Duodenal mucosa (tissue), 2 donors: ENCODE data around the gene C1orf50.

Experiments used
- H3K27ac ChIP-seq: one replicate; pipeline ENCODE4 v1.7.0; 2013; ENCODE audit warnings: low read depth, low read length
- H3K27me3 ChIP-seq, 2 donors: one replicate each; pipeline ENCODE4 v1.7.0; 2013; ENCODE audit warnings: low read length in 2 of 2, control low read depth in 1 of 2; ENCODE audit not compliant: insufficient read depth in 2 of 2, control insufficient read depth in 1 of 2
- H3K36me3 ChIP-seq, 2 donors: one replicate each; pipeline ENCODE4 v1.7.0; 2013; ENCODE audit warnings: low read length in 2 of 2, control low read depth in 1 of 2; ENCODE audit not compliant: insufficient read depth in 2 of 2, control insufficient read depth in 1 of 2
- H3K4me1 ChIP-seq, 2 donors: one replicate each; pipeline ENCODE4 v1.7.0; 2013; ENCODE audit warnings: low read length in 2 of 2, control low read depth in 1 of 2; ENCODE audit not compliant: insufficient read depth in 2 of 2, control insufficient read depth in 1 of 2
- H3K4me3 ChIP-seq, 2 donors: one replicate each; pipeline ENCODE4 v1.7.0; 2013; ENCODE audit warnings: low read length in 2 of 2, low read depth in 1 of 2
- H3K9ac ChIP-seq, 2 donors: one replicate each; pipeline ENCODE4 v1.7.0; 2013; ENCODE audit warnings: low read length in 2 of 2, low read depth in 1 of 2
- H3K9me3 ChIP-seq, 2 donors: one replicate each; pipeline ENCODE4 v1.7.0; 2013; ENCODE audit warnings: low read length in 2 of 2, control low read depth in 1 of 2; ENCODE audit not compliant: control insufficient read depth in 1 of 2

The C1orf50 gene

DNA sequence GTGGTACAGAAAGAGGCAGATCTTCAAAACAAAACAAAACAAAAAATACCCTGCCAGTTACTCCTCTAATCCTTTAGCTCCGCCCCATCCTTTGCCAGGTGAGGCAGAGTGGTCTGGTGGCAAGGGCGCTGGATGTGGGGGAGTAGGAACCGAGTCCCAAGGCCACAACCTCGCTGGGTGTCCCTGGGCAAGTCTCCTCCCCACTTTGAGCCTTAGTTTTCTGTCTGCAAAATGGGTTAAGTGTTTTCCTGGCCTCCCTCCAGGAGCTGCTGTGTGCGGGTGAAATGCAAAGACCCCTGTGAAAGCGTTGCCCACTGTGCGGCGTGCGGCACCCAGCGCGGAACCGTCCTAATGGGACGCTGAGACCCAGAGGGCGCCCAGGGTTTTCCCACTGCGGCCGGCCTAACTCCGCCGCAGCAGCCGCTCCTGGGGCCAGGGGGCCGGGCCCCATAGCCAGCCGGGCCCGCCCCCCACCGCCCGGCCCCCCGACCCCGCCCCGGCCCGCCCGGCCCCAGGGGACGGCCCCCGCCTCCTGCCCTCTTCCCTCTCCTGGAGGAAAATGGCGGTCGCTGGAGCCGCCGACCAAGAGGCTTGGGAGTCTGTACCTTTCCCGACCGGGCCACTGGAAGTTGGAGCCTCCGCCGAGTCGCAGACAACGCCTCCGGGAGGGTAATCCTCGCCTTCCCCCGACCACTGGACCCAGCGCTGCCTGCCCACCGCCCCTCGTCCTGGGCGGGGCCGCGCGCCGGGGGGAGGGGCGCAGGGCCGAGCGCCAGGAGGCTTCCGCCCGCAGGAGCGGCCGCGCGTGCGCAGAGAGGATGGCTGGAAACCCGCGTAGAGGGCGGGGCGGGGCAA lies 49.8 kb downstream of the C1orf50 start, which contains the start of the genes ERMAP and SVBP:
ERMAP (plus strand) TSS at position 538 of the 855 bp plus-strand sequence. CDS start 13,327 bp downstream, outside the sequence.
SVBP (minus strand) TSS at position 813 of the 855 bp plus-strand sequence. CDS start 853 bp downstream, outside the sequence.
- Histone ChIP-seq H3K27ac (peak within 1 kb of the TSS; percentile 100), H3K4me3 (peak within 1 kb of the TSS; percentile 84 to 92), H3K9me3 (no peaks in the 10 kb centered on the region), H3K9ac (peak within 1 kb of the TSS; percentile 63 to 73), H3K36me3 (no peaks in the 10 kb centered on the region), H3K4me1 (peaks cover 14 to 17% of the 10 kb centered on the region in 2 donors), H3K27me3 (no peaks in the 10 kb centered on the region)

DNA sequence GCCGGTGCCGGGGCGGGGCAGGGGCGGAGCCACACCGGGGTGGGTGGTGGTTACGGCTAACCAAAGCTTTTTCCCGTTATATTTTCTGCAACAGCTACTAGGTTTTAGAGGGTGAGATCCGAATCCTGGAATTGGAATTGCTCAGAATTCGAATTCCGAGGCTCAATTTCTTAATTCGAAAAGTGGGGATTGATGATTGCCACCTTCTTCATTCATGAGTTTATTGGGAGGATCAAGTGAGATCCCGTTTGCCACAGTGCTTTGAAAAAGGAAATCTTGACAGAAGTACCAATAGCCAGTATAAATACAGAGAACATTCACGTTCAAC lies 50.4 kb downstream of the C1orf50 start:
- no peak overlapping the region for H3K9ac ChIP-seq
- peaks cover 14 to 17% of the 10 kb centered on the region in 2 donors for H3K4me1 ChIP-seq
- no peaks in the 10 kb centered on the region for H3K27me3 ChIP-seq
- no peaks in the 10 kb centered on the region for H3K36me3 ChIP-seq
- no peaks in the 10 kb centered on the region for H3K9me3 ChIP-seq
- H3K4me3 ChIP-seq = peak overlapping the region; percentile 57 to 64
- no peak overlapping the region for H3K27ac ChIP-seq

GRCh38 chr1:42817976-42818375 lies 50.9 kb downstream of the C1orf50 start:
- Histone ChIP-seq H3K27ac (no peak overlapping the region), H3K4me3 (peak overlapping the region in 1 of 2 donors; percentile 64), H3K27me3 (no peaks in the 10 kb centered on the region), H3K9ac (no peak overlapping the region), H3K9me3 (no peaks in the 10 kb centered on the region), H3K36me3 (no peaks in the 10 kb centered on the region), H3K4me1 (peaks cover 14 to 17% of the 10 kb centered on the region in 2 donors)

- H3K9ac ChIP-seq = no peak overlapping the region
- no peak overlapping the region for H3K4me3 ChIP-seq
- H3K36me3 ChIP-seq = no peaks in the 10 kb centered on the region
- no peaks in the 10 kb centered on the region for H3K9me3 ChIP-seq
- H3K4me1 ChIP-seq = peaks cover 13 to 16% of the 10 kb centered on the region in 2 donors
- no peaks in the 10 kb centered on the region for H3K27me3 ChIP-seq
- H3K27ac ChIP-seq = no peak overlapping the region
Measured at GRCh38 chr1:42820813-42821212, 53.8 kb downstream of the C1orf50 start.

GRCh38 chr1:42821690-42822089 lies 54.6 kb downstream of the C1orf50 start:
- no peak overlapping the region for H3K4me3 ChIP-seq
- no peaks in the 10 kb centered on the region for H3K27me3 ChIP-seq
- H3K9me3 ChIP-seq = no peaks in the 10 kb centered on the region
- H3K4me1 ChIP-seq = peaks cover 7% of the 10 kb centered on the region in 2 donors
- H3K9ac ChIP-seq = no peak overlapping the region
- no peak overlapping the region for H3K27ac ChIP-seq
- no peaks in the 10 kb centered on the region for H3K36me3 ChIP-seq

DNA sequence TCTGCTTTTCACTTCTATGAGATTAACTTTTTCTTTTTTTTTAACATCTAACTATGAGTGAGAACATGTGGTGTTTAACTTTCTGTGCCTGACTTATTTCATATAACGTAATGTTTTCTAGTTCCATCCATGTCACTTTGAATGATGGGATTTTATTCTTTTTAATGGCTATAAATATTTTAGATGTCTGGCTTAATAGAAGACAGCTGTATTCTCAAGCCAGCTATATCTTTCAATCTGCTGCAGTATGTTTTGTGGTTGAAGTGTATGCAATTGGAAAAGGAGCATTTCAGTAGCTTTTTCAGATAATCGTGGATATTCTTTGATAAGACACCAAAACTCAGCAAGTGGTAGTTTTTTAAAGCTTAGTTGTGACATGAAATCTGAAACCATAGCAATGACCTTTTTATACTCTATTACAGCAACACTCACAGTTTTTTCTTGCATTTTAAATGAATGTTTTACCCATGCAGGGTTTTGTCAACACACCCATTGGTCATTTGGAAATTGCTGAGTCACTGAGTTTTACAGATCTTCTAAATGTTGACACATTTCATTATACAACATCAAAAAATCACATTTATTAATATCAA lies 55.8 kb downstream of the C1orf50 start:
- no peaks in the 10 kb centered on the region for H3K27me3 ChIP-seq
- H3K4me3 ChIP-seq = no peak overlapping the region
- H3K4me1 ChIP-seq = peaks cover 2 to 3% of the 10 kb centered on the region in 2 donors
- H3K9me3 ChIP-seq = no peaks in the 10 kb centered on the region
- H3K27ac ChIP-seq = no peak overlapping the region
- no peak overlapping the region for H3K9ac ChIP-seq
- no peaks in the 10 kb centered on the region for H3K36me3 ChIP-seq

GRCh38 chr1:42824481-42825035 lies 57.5 kb downstream of the C1orf50 start:
- Histone ChIP-seq H3K27ac (no peak overlapping the region), H3K4me3 (no peak overlapping the region), H3K9ac (no peak overlapping the region), H3K27me3 (no peaks in the 10 kb centered on the region), H3K36me3 (no peaks in the 10 kb centered on the region), H3K9me3 (no peaks in the 10 kb centered on the region), H3K4me1 (no peaks in the 10 kb centered on the region)

DNA sequence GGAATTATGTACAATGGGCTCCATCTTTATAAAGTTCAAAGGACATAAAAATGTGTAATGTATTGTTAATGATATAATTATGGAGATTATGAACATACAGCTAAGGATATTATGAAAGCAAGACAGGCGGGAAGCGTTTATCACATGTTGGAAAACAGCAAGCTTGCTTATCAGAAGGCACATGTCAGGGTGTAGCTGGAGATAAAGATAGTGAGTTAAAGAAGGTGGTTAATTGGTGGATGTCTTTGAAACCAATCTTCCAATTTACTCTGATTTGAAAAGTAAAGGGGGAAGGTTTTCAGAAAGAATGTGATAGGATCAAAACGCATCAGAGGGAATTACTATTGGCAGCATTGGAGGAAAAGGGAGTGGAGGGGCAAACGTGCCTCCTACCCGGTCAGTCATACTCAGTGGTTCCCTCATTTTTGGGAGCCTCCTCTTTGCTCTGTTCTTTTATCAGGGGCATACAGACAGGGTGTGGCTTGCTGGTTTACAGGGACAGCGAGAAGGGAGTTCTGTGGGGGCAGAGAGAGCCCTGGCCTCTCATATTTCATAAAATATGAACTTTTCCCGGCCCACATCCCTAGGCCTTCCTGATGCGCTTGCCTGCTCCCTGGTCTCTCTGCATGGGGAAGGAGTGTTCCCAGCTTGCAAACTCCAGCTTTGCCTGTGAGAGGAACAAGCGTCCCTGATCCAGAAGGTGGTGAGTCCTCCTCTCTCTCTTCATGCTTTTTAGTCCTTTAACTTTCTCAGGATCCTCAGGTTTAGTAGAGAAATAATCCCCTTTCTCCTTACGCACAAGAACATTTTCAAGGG lies 58.2 kb downstream of the C1orf50 start:
- Histone ChIP-seq H3K4me3 (no peak overlapping the region), H3K27me3 (no peaks in the 10 kb centered on the region), H3K36me3 (peaks cover 0 to 4% of the 10 kb centered on the region in 2 donors), H3K9me3 (no peaks in the 10 kb centered on the region), H3K4me1 (no peaks in the 10 kb centered on the region), H3K9ac (no peak overlapping the region), H3K27ac (no peak overlapping the region)
